Activated naive CD4-positive, alpha-beta T cell treated with anti-CD3 and anti-CD28 coated beads, Interleukin-2, amount 10 ng/mL, durations not matched to agents 5 hours and 36 hours (primary cell): ENCODE measurements around the gene CT47A1. TPM values are rescaled to one million over a fixed set of nuclear protein-coding genes. Genes with fewer than 3 reads are reported as not detected.

Experiments
- total RNA-seq, 2 experiments: library from RNA; stranded (reverse); gene quantifications; one replicate each; pipeline ENCODE4 v1.2.3, GENCODE V29; 2021

Gene CT47A1
- not detected for total RNA-seq

DNA sequence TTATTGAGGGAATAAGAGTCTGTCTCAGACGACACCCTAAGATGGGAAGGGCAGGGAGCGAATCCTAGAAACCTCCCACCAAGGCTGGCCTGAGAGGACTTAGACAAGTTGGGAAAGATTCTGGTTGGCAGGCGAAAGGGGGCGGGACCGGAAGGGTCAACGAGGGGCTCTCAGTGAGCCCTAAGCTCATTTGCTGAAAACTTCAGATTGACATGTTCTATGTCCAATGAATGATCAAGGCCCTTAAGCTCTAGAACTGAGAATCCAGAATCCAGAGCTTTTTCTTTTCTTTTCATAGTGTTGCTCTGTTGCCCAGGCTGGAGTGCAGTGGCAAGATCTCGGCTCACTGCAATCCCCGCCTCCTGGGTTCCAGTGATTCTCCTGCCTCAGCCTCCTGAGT is at the start of gene CT47A1:
TSS of gene CT47A1 (minus strand) at position 101 of the 400 bp plus-strand sequence. CDS start 231 bp downstream, outside the sequence.

GRCh38 chrX:120956500-120956899 is 29.1 kb downstream of the CT47A1 start, which contains the start of gene CT47A7:
Gene CT47A7 (minus strand): TSS chrX:120956600. CDS start chrX:120956345, 255 bp downstream.

Other genes starting within 250 kb of the CT47A1 start
- gene CT47B1, start 109.9 kb downstream of the CT47A1 start, total RNA-seq, result not detected
- not detected for gene CT47A11, start 48.6 kb downstream of the CT47A1 start, total RNA-seq
- gene CT47A10, start 43.7 kb downstream of the CT47A1 start, total RNA-seq, result not detected
- gene CT47A9, start 38.9 kb downstream of the CT47A1 start, total RNA-seq, result not detected
- gene CT47A8, start 34.0 kb downstream of the CT47A1 start, total RNA-seq, result not detected
- gene CT47A7, start 29.2 kb downstream of the CT47A1 start, total RNA-seq, result not detected
- not detected for gene CT47A6, start 24.3 kb downstream of the CT47A1 start, total RNA-seq
- not detected for gene CT47A5, start 19.4 kb downstream of the CT47A1 start, total RNA-seq
- not detected for gene CT47A4, start 14.6 kb downstream of the CT47A1 start, total RNA-seq
- gene CT47A3, start 9.7 kb downstream of the CT47A1 start, total RNA-seq, result not detected
- gene CT47A2, start 4.8 kb downstream of the CT47A1 start, total RNA-seq, result not detected
- under 1 TPM; 0.29 to 0.40 TPM for gene GLUD2, start 61.9 kb upstream of the CT47A1 start, total RNA-seq